HepG2 (cell line): ENCODE results near the gene CASP12. TPM values are rescaled to one million over a fixed set of nuclear protein-coding genes. Genes with fewer than 3 reads are reported as not detected.

Source experiments
- ATAC-seq: fragments of 200-7000 bp; cut with Tn5 transposase; 3 replicates; pipeline ENCODE4 v1.9.1; 2020; ENCODE audit warnings: mild to moderate bottlenecking, moderate library complexity
- BruUV-seq: library from RNA; stranded (reverse); fragments of 400-500 nt; replicated peaks from 2 replicates; lab custom pipeline; 2021; lab: Mats Ljungman, UMichigan
- CTCF ChIA-PET: fragments of 300-600 bp; formaldehyde crosslinking; extraction: SDS; loops from one replicate; lab custom pipeline; 2021; ENCODE audit warnings: low total read pairs, inconsistent platforms, low intra/inter-chr PET ratio; lab: Yijun Ruan, JAX
- POLR2A ChIA-PET: fragments of 350-600 bp; sonication (Branson Sonifier 250); formaldehyde crosslinking; loops from one replicate; lab custom pipeline; 2020; ENCODE audit warnings: antibody characterized with exemption, inconsistent platforms; lab: Yijun Ruan, JAX
- DNase-seq: peaks from one replicate; pipeline ENCODE4 v3.0.0-alpha.2; 2015; ENCODE audit warnings: low spot score
- FAIRE-seq: peaks from 3 replicates; lab custom pipeline; 2011; peaks lifted over from hg19 to GRCh38; lab: Jason Lieb, UNC
- H2AFZ ChIP-seq: one replicate; pipeline ENCODE4 v1.6.1; 2011; ENCODE audit warnings: low read length, inconsistent platforms
- H3K27ac ChIP-seq: fragments of 300-600 bp; 3 replicates; pipeline ENCODE4 v1.8.0; 2011; ENCODE audit warnings: mixed run types, mild to moderate bottlenecking, mixed read lengths, low read length, inconsistent platforms; ENCODE audit not compliant: insufficient read depth; ENCODE audit errors: extremely low read length
- H3K27me3 ChIP-seq, 2 experiments: fragments of 200-600 bp in 1 of 2; 2 replicates in 1 of 2; 3 replicates in 1 of 2; pipeline versions ENCODE4 v1.6.0 to v1.8.0; 2011; ENCODE audit warnings: low read length in 2 of 2, mild to moderate bottlenecking in 2 of 2, moderate library complexity in 2 of 2, inconsistent platforms in 1 of 2; ENCODE audit not compliant: insufficient read depth in 2 of 2, control insufficient read depth in 1 of 2
- H3K36me3 ChIP-seq, 2 experiments: fragments of 200-600 bp in 1 of 2; replicated peaks in 1 of 2; 2 replicates in 1 of 2; 3 replicates in 1 of 2; pipeline versions ENCODE4 v1.5.1 to v1.8.0; 2011; ENCODE audit warnings: low read length in 2 of 2, inconsistent platforms in 1 of 2; ENCODE audit not compliant: insufficient read depth in 2 of 2, control insufficient read depth in 1 of 2
- H3K4me1 ChIP-seq: 2 replicates; pipeline ENCODE4 v1.5.1; 2012; ENCODE audit warnings: low read length, inconsistent platforms; ENCODE audit not compliant: insufficient read depth
- H3K4me2 ChIP-seq: 2 replicates; pipeline ENCODE4 v1.6.0; 2011; ENCODE audit warnings: low read depth, low read length, inconsistent platforms
- H3K4me3 ChIP-seq, 3 experiments: fragments of 200-600 bp in 1 of 3; sonication (generic), shearing (Covaris generic) in 1 of 3; replicated peaks in 1 of 3; 2 replicates each; pipeline ENCODE4 v1.5.1; 2011 to 2016; ENCODE audit warnings: low read length in 3 of 3, inconsistent platforms in 2 of 3, low read depth in 2 of 3, mild to moderate bottlenecking in 2 of 3, control low read depth in 1 of 3, mixed read lengths in 1 of 3; ENCODE audit not compliant: insufficient read depth in 1 of 3
- H3K79me2 ChIP-seq: one replicate; pipeline ENCODE4 v1.6.1; 2011; ENCODE audit warnings: low read length, inconsistent platforms; ENCODE audit not compliant: insufficient read depth
- H3K9ac ChIP-seq: 2 replicates; pipeline ENCODE4 v1.6.0; 2011; ENCODE audit warnings: mild to moderate bottlenecking, low read depth, low read length, inconsistent platforms; ENCODE audit not compliant: insufficient read depth
- H3K9me3 ChIP-seq: 2 replicates; pipeline ENCODE4 v1.5.1; 2012; ENCODE audit warnings: mild to moderate bottlenecking, low read length
- H4K20me1 ChIP-seq: 2 replicates; pipeline ENCODE4 v1.6.0; 2011; ENCODE audit warnings: inconsistent platforms, mild to moderate bottlenecking, low read length, moderate library complexity; ENCODE audit not compliant: insufficient read depth
- TP53 ChIP-seq: sonication (generic); formaldehyde crosslinking; conservative IDR thresholded peaks from 2 replicates; pipeline ENCODE4 v1.4.0; 2020; ENCODE audit warnings: missing genetic modification reagents
- WGBS: methylation state at CpG from one replicate; pipeline ENCODE4 v1.1.6; 2017; ENCODE audit warnings: low lambda C conversion rate; 5-methylcytosine and 5-hydroxymethylcytosine counted together
- in situ Hi-C: cut with HindIII; loops from 2 replicates; pipeline ENCODE4 v1.10.0; 2017; ENCODE audit warnings: low pct_unique_long_range_greater_than_20kb; ENCODE audit not compliant: extremely low pct_ligation_motif_present
- intact Hi-C: fragments of 100-400 bp; cut with micrococcal nuclease; formaldehyde crosslinking; loops from one replicate; pipeline ENCODE4 v1.10.0; 2022; ENCODE audit not compliant: unreplicated experiment
- polyA plus RNA-seq, 8 experiments: library from polyadenylated mRNA; depleted of rRNA in 3 of 8; stranded (reverse) in 7 of 8; unstranded in 1 of 8; fragments of >200 nt; fragmentation: Illumina TruSeq in 4 of 8; extraction: Trizol in 4 of 8; gene quantifications; 2 replicates each; pipeline versions ENCODE4 v1.2.1 to v1.2.3, GENCODE V29; 2011 to 2016; ENCODE audit warnings: low read depth in 4 of 8, missing spikeins in 1 of 8, mixed read lengths in 1 of 8; ENCODE audit not compliant: insufficient read depth in 1 of 8
- total RNA-seq, 5 experiments: library from RNA; depleted of rRNA; stranded (reverse); fragments of >200 nt; fragmentation: Illumina TruSeq; extraction: Trizol; gene quantifications; 2 replicates each; pipeline ENCODE4 v1.2.3, GENCODE V29; 2016; ENCODE audit warnings: low read depth in 1 of 5
- TF ChIP-seq, protein P1 (sequence below): sonication (generic); formaldehyde crosslinking; IDR thresholded peaks from 2 replicates; pipeline ENCODE4 v1.5.0; 2020; ENCODE audit warnings: mild to moderate bottlenecking, missing genetic modification reagents, borderline replicate concordance

Gene CASP12
- total and polyA plus RNA-seq, 2 of the 13 experiments (the other 11 are each of a cell fraction or from before 2014, with no cell fraction given): not detected

- H3K79me2 ChIP-seq: no peaks in the 10 kb centered on the region
- TF ChIP-seq, protein P1, sequence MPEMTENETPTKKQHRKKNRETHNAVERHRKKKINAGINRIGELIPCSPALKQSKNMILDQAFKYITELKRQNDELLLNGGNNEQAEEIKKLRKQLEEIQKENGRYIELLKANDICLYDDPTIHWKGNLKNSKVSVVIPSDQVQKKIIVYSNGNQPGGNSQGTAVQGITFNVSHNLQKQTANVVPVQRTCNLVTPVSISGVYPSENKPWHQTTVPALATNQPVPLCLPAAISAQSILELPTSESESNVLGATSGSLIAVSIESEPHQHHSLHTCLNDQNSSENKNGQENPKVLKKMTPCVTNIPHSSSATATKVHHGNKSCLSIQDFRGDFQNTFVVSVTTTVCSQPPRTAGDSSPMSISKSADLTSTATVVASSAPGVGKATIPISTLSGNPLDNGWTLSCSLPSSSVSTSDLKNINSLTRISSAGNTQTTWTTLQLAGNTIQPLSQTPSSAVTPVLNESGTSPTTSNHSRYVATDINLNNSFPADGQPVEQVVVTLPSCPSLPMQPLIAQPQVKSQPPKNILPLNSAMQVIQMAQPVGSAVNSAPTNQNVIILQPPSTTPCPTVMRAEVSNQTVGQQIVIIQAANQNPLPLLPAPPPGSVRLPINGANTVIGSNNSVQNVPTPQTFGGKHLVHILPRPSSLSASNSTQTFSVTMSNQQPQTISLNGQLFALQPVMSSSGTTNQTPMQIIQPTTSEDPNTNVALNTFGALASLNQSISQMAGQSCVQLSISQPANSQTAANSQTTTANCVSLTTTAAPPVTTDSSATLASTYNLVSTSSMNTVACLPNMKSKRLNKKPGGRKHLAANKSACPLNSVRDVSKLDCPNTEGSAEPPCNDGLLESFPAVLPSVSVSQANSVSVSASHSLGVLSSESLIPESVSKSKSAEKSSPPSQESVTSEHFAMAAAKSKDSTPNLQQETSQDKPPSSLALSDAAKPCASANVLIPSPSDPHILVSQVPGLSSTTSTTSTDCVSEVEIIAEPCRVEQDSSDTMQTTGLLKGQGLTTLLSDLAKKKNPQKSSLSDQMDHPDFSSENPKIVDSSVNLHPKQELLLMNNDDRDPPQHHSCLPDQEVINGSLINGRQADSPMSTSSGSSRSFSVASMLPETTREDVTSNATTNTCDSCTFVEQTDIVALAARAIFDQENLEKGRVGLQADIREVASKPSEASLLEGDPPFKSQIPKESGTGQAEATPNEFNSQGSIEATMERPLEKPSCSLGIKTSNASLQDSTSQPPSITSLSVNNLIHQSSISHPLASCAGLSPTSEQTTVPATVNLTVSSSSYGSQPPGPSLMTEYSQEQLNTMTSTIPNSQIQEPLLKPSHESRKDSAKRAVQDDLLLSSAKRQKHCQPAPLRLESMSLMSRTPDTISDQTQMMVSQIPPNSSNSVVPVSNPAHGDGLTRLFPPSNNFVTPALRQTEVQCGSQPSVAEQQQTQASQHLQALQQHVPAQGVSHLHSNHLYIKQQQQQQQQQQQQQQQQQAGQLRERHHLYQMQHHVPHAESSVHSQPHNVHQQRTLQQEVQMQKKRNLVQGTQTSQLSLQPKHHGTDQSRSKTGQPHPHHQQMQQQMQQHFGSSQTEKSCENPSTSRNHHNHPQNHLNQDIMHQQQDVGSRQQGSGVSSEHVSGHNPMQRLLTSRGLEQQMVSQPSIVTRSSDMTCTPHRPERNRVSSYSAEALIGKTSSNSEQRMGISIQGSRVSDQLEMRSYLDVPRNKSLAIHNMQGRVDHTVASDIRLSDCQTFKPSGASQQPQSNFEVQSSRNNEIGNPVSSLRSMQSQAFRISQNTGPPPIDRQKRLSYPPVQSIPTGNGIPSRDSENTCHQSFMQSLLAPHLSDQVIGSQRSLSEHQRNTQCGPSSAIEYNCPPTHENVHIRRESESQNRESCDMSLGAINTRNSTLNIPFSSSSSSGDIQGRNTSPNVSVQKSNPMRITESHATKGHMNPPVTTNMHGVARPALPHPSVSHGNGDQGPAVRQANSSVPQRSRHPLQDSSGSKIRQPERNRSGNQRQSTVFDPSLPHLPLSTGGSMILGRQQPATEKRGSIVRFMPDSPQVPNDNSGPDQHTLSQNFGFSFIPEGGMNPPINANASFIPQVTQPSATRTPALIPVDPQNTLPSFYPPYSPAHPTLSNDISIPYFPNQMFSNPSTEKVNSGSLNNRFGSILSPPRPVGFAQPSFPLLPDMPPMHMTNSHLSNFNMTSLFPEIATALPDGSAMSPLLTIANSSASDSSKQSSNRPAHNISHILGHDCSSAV (CRISPR knock-in tag): no peak
- no peak for TF ChIP-seq TP53 (CRISPR knock-in tag)
- no peak overlapping the region for H3K4me2 ChIP-seq
- FAIRE-seq (no peak), ATAC-seq (no peak), DNase-seq (no peak)
- no peaks in the 10 kb centered on the region for H3K27me3 ChIP-seq
- H3K4me1 ChIP-seq: no peaks in the 10 kb centered on the region
- no peaks in the 10 kb centered on the region for H4K20me1 ChIP-seq
- WGBS: 3% methylated on average over 2 of the region's 2 CpGs
- no peaks in the 10 kb centered on the region for H3K36me3 ChIP-seq
- ChIA-PET POLR2A (no interaction called here), CTCF (no interaction called here)
- H3K9ac ChIP-seq: no peak overlapping the region
- intact Hi-C loops (no loop called here), in situ Hi-C loops (no loop called here)
- no peak overlapping the region for H2AFZ ChIP-seq
- H3K27ac ChIP-seq: no peak overlapping the region
- no peak overlapping the region for H3K4me3 ChIP-seq
- H3K9me3 ChIP-seq: no peaks in the 10 kb centered on the region
- no TSS peak for BruUV-seq
These were observed 14.9 kb downstream of the CASP12 start for GRCh38 chr11:104883342-104883741.
